GM21423 (cell line): ENCODE results near the gene FAM227B.
"Not testable (repeated sequence)": the region's sequence is repeated elsewhere in the genome, so short reads cannot be mapped to it uniquely, and the experiment has no call there.

Experiments
- ATAC-seq: cut with Tn5 transposase; IDR thresholded peaks from one replicate; pipeline ENCODE4 v1.9.1; 2021; ENCODE audit warnings: mild to moderate bottlenecking, moderate library complexity; ENCODE audit not compliant: unreplicated experiment

The FAM227B gene

GRCh38 chr15:49495993-49496753, 124.4 kb downstream of the FAM227B start:
- ATAC-seq, result no peak

GRCh38 chr15:49494842-49495241, 125.8 kb downstream of the FAM227B start:
- no peak for ATAC-seq

GRCh38 chr15:49492830-49493229, 127.8 kb downstream of the FAM227B start:
- no peak for ATAC-seq

GRCh38 chr15:49492151-49492550, 128.5 kb downstream of the FAM227B start:
- no peak for ATAC-seq

- no peak for ATAC-seq
These were observed 129.7 kb downstream of the FAM227B start for GRCh38 chr15:49490966-49491365.

GRCh38 chr15:49485401-49485800, 135.2 kb downstream of the FAM227B start:
- ATAC-seq, result not testable (repeated sequence)

GRCh38 chr15:49478982-49479381, 141.6 kb downstream of the FAM227B start:
- ATAC-seq, result not testable (repeated sequence)

- ATAC-seq, result not testable (repeated sequence)
These were observed 142.6 kb downstream of the FAM227B start for GRCh38 chr15:49478021-49478420.

- ATAC-seq, result no peak
These were observed 147.6 kb downstream of the FAM227B start for GRCh38 chr15:49473031-49473430.

GRCh38 chr15:49472338-49472737, 148.3 kb downstream of the FAM227B start:
- ATAC-seq, result no peak

- peak; percentile 45 for ATAC-seq
These were observed 148.9 kb downstream of the FAM227B start for GRCh38 chr15:49471733-49472132.

GRCh38 chr15:49471248-49471647, 149.4 kb downstream of the FAM227B start:
- not testable (repeated sequence) for ATAC-seq

GRCh38 chr15:49468481-49468839, 152.2 kb downstream of the FAM227B start:
- no peak for ATAC-seq

- ATAC-seq, result no peak
These were observed 152.7 kb downstream of the FAM227B start for GRCh38 chr15:49467746-49468480.

GRCh38 chr15:49466119-49466518, 154.5 kb downstream of the FAM227B start:
- no peak for ATAC-seq

GRCh38 chr15:49464522-49464921, 156.1 kb downstream of the FAM227B start:
- no peak for ATAC-seq

- no peak for ATAC-seq
These were observed 158.3 kb downstream of the FAM227B start for GRCh38 chr15:49462232-49462844.

GRCh38 chr15:49460411-49460941, 160.1 kb downstream of the FAM227B start:
- no peak for ATAC-seq

- ATAC-seq, result no peak
These were observed 162.5 kb downstream of the FAM227B start for GRCh38 chr15:49458145-49458544.

- ATAC-seq, result no peak
These were observed 164.5 kb downstream of the FAM227B start for GRCh38 chr15:49456166-49456565.

GRCh38 chr15:49452595-49452994, 168.0 kb downstream of the FAM227B start:
- no peak for ATAC-seq

- no peak for ATAC-seq
These were observed 178.8 kb downstream of the FAM227B start for GRCh38 chr15:49441816-49442215.
